Measurements from ENCODE around the gene PACSIN2. TPM values are rescaled to one million over a fixed set of nuclear protein-coding genes. Genes with fewer than 3 reads are reported as not detected.

PACSIN2 gene
- total RNA-seq, 1 donor from 2014 or later, result 128 TPM

GRCh38 chr22:42863349-42863961, 151.5 kb downstream of the PACSIN2 start:
- Histone ChIP-seq H3K36me3 (no peaks in the 10 kb centered on the region), H3K9me3 (no peaks in the 10 kb centered on the region), H3K27me3 (no peaks in the 10 kb centered on the region), H3K27ac (no peak overlapping the region), H3K4me3 (no peak overlapping the region), H3K4me1 (peaks cover 10% of the 10 kb centered on the region)
- TF ChIP-seq CTCF (IDR thresholded peaks at IDR 0.05), result no peak
- intact Hi-C loops (cut with DNase I), result no loop called here
- ATAC-seq, result no peak
- DNase-seq, result no peak

GRCh38 chr22:42862045-42862734, 152.8 kb downstream of the PACSIN2 start:
- Histone ChIP-seq H3K36me3 (no peaks in the 10 kb centered on the region), H3K4me1 (peaks cover 14% of the 10 kb centered on the region), H3K4me3 (no peak overlapping the region), H3K27me3 (no peaks in the 10 kb centered on the region), H3K9me3 (no peaks in the 10 kb centered on the region), H3K27ac (no peak overlapping the region)
- intact Hi-C loops (cut with DNase I), result no loop called here
- no peak for ATAC-seq
- DNase-seq, result no peak
- TF ChIP-seq CTCF (IDR thresholded peaks at IDR 0.05), result no peak

- H3K4me1 ChIP-seq, result peaks cover 8% of the 10 kb centered on the region
- DNase-seq (no peak), ATAC-seq (no peak)
- H3K4me3 ChIP-seq, result no peak overlapping the region
- no peak for TF ChIP-seq CTCF (IDR thresholded peaks at IDR 0.05)
- H3K27ac ChIP-seq, result no peak overlapping the region
- no peaks in the 10 kb centered on the region for H3K36me3 ChIP-seq
- intact Hi-C loops (cut with DNase I), result no loop called here
- H3K27me3 ChIP-seq, result no peaks in the 10 kb centered on the region
- no peaks in the 10 kb centered on the region for H3K9me3 ChIP-seq
Observed at GRCh38 chr22:42860968-42861367, 154.0 kb downstream of the PACSIN2 start.

GRCh38 chr22:42857845-42858481, 157.0 kb downstream of the PACSIN2 start:
- DNase-seq (no peak), ATAC-seq (no peak)
- H3K4me3 ChIP-seq, result peak overlapping the region; percentile 82
- H3K4me1 ChIP-seq, result peaks cover 21% of the 10 kb centered on the region
- H3K27me3 ChIP-seq, result no peaks in the 10 kb centered on the region
- no peak for TF ChIP-seq CTCF (IDR thresholded peaks at IDR 0.05)
- intact Hi-C loops (cut with DNase I), result no loop called here
- no peaks in the 10 kb centered on the region for H3K36me3 ChIP-seq
- no peak overlapping the region for H3K27ac ChIP-seq
- no peaks in the 10 kb centered on the region for H3K9me3 ChIP-seq

- peaks cover 21% of the 10 kb centered on the region for H3K4me1 ChIP-seq
Observed at GRCh38 chr22:42856865-42857704, 157.9 kb downstream of the PACSIN2 start, which contains the start of gene ARFGAP3. ARFGAP3 (minus strand) TSS chr22:42857273; CDS start chr22:42857182, 91 bp downstream.

More at GRCh38 chr22:42856865-42857704, 157.9 kb downstream of the PACSIN2 start, which contains the start of gene ARFGAP3:
- Histone ChIP-seq H3K27me3 (no peaks in the 10 kb centered on the region), H3K9me3 (no peaks in the 10 kb centered on the region), H3K4me3 (peak within 1 kb of the TSS; percentile 82), H3K36me3 (no peaks in the 10 kb centered on the region), H3K27ac (peak within 1 kb of the TSS; percentile 94)
- ATAC-seq (peak; percentile 98), DNase-seq (peak; percentile 98)
- intact Hi-C loops (cut with DNase I), result no loop called here
- no peak for TF ChIP-seq CTCF (IDR thresholded peaks at IDR 0.05)
